DMS 273 (cell line): ENCODE measurements around the gene RFPL4A.
A peak's percentile ranks its signal among the peaks of the same experiment; 100 is the strongest.

Experiments
- DNase-seq: peaks from one replicate; lab custom pipeline; 2025; ENCODE audit not compliant: unreplicated experiment; lab: John Stamatoyannopoulos, UW

Gene RFPL4A

DNA sequence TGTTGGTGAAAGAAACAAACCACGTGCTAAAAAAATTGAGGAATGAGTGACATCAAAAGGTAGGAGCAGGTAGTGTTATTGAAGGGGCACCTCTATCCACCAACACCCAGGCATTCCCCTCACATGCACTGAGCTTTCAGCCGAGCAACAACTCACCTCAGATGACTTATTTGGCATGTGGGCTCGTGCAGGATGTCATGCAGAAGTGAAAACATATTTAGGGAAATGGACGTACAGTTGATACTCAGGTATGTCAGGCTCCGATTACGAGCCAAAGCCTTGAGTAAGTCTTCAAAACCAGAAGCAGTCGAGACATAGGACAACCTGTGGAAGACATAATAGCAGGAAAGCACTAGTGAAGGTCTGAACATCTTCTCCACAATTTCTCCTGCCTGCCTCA is 42.5 kb downstream of the RFPL4A start:
- DNase-seq = no peak

- no peak for DNase-seq
Observed at GRCh38 chr19:55802281-55802680, 43.4 kb downstream of the RFPL4A start.

GRCh38 chr19:55809381-55810058 is 50.6 kb downstream of the RFPL4A start:
- peak; percentile 96 for DNase-seq

DNA sequence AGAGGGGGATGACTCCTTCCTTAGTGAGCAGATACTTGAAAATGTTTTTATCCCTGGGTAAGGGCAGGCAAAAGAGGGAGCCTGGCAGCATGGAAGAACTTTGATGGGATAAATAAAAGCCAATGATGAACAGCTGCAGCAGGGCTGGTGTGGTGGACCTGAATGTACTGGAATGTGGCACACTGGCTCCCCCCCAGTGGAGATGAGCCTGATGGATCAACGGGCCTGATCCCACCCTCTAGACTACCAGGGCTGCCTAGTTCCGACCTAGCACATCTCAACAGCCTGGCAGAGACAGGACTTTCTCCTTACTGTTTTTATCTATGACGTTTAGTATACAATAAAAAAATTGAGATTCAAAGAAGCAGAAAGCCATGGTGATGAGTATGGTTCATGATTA is 52.4 kb downstream of the RFPL4A start:
- no peak for DNase-seq

- DNase-seq = no peak
Observed at GRCh38 chr19:55812449-55812848, 53.6 kb downstream of the RFPL4A start.
